Stimulated activated CD4-positive, alpha-beta T cell treated with anti-CD3 and anti-CD28 coated beads, TNF-alpha, amount 100 ng/mL, for 24 hours (primary cell): Measurements from ENCODE around the gene GJA4.
"Not testable (repeated sequence)": the region's sequence is repeated elsewhere in the genome, so short reads cannot be mapped to it uniquely, and the experiment has no call there.

Source experiments
- DNase-seq, 3 experiments: peaks; one replicate each; pipeline ENCODE4 v3.0.0-alpha.2; 2020; ENCODE audit warnings: low read depth in 3 of 3

GJA4 gene

DNA sequence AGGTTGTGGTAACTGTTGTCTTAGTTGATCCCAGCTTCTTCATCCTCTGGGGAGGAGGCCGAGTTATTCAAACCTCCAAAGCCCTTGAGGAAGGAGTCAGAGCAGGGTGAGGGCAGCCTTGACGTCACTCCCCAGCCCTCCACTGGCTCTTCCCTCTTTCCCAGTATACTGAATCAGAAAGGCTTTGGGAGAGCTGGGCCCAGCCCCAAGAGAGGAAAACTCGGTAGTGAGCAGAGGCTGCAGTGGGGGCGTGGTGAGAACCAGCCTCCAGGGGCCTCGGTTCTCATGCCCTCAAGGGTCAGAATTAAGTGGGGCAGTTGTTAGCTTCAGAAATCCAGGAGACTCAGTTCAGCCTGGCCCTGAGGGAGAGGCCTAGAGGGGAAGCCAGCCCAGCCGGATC is 1.8 kb upstream of the GJA4 start:
- no peak for DNase-seq

DNA sequence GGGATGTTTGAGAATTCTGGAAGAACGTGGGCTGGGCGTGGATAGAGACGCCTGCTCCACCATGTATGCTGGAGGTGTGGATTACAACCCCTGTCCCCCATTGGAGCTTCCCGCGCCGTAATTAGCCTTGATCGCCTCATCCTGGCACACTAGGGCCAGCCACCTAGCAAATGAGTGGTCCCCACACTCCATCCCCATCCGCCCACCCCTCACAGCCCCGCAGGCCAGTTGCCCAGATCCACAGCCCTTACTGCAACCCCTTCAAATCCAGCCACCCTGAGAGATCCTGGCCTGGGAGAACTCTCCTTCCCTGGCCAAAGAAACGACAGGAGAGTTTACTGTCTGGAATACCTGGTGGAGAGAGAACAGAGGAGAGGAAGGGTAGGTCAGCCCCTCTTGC is 375 bp upstream of the GJA4 start:
- DNase-seq: no peak

- no peak for DNase-seq
Observed at GRCh38 chr1:34794001-34794789, 1.4 kb downstream of the GJA4 start.

GRCh38 chr1:34794790-34795180 is 2.0 kb downstream of the GJA4 start:
- no peak for DNase-seq

DNA sequence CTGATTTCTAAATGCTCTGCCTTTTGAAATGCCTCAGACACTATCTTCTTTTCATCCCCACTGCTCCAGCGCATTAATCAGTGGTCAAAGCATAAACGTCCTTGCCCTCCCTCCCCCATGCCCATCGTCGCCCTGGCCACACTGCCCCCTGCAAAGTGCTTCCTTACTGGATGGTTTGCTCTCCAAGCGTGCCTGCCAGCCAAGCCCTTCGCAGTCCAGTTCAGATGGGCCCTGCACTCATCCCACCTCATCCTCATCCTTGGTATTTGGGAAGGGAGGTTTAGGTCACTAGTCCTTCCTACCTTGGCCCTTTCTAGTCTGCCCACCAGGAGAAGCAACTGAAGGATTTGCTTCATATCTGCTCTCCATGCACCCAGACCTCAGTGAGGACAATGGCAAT is 3.1 kb downstream of the GJA4 start:
- no peak for DNase-seq

- no peak for DNase-seq
Observed at GRCh38 chr1:34796990-34797389, 4.2 kb downstream of the GJA4 start.

GRCh38 chr1:34800214-34800613 is 7.4 kb downstream of the GJA4 start:
- DNase-seq: no peak

- DNase-seq: no peak
Observed at GRCh38 chr1:34803770-34804169, 11.0 kb downstream of the GJA4 start.

- no peak for DNase-seq
Observed at GRCh38 chr1:34806396-34806795, 13.6 kb downstream of the GJA4 start.

DNA sequence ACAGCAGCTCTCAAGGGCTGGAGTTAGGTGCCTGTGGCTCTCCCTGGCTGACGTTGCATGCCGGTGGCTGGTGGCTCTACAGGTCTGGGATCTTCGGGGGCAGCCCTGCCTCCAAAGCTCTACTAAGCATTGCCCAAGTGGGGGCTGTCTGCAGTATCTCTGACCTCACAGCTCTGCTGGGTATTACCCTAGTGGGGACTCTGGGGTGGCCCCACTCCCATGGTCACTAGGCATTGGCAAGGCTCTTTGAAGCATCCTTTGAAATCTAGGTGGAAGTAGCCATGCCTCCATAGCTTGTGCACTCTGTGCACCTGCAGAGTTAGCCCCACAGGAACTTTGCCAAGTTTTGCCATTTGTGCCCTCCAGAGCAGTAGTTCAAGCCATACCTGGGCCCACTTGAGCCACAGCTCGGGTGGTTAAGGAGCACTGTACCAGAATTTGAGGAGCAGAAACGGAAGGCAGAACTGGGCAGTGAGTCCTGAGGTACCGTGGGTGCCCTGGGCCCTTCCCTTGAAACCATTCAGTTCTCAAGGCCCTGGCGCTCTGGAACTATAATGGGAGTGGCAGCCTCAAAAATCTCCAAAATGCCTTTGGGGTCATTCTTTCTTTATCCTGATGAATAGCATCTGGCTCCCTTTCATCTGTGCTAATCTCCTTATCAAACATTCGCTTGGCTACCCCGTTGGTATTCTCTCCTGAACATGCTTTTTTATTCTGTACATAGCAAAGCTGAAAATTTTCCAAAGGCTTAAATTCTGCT is 15.4 kb downstream of the GJA4 start:
- no peak for DNase-seq

- DNase-seq: not testable (repeated sequence)
Observed at GRCh38 chr1:34810781-34811180, 18.0 kb downstream of the GJA4 start.

- no peak for DNase-seq
Observed at GRCh38 chr1:34816332-34816731, 23.5 kb downstream of the GJA4 start.

GRCh38 chr1:34816778-34817177 is 24.0 kb downstream of the GJA4 start:
- DNase-seq: no peak

GRCh38 chr1:34818862-34819261 is 26.1 kb downstream of the GJA4 start:
- not testable (repeated sequence) for DNase-seq

DNA sequence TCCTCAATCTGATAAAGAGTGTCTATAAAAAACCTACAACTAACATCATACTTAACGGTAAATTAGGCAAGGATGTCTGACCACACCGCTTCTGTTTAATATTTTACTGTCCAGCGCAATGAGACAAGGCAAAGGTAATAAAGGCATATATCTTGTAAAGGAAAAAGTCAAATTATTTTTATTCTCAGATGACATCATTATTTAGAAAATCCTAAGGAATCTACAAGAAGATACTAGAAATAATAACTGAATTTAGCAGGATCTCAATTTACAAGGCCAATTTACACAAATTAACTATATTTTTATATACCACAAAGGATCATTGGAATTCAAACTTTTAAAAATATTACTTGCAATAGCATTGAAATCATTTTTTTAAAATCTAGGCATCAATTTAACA is 29.4 kb downstream of the GJA4 start:
- no peak for DNase-seq

- no peak for DNase-seq
Observed at GRCh38 chr1:34824817-34825454, 32.1 kb downstream of the GJA4 start.

- DNase-seq: no peak
Observed at GRCh38 chr1:34825455-34826091, 32.8 kb downstream of the GJA4 start.

DNA sequence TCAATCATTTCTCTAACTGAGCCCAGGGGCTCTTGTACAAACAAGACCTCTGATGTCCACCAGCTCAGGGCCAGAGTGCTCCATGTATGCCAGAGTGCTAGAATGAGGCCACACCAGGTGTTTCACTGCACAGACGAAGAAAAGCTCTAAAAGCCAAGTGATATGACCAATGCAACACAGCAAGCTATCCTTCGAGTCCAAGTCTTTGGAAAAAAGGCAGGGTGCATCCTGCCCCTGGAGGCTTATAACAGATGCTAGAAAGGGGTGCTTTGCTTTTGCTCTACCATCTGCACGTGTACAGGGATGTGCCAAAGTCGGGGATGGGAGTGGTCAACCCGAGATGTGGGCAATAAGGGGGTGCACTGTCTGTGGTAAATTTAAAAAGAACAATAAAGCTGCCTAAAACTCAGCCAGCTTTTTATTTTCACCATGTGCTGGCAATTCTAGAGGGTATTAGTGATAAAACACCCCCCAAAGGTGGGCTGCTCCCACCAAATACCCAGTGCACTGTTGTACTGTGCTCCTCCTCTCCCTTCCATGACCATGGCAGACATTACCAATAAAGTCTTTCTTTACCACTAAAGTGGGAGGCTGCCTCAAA is 34.6 kb downstream of the GJA4 start:
- DNase-seq: no peak

GRCh38 chr1:34828611-34829010 is 35.8 kb downstream of the GJA4 start:
- no peak for DNase-seq

GRCh38 chr1:34829250-34829649 is 36.5 kb downstream of the GJA4 start:
- no peak for DNase-seq

- DNase-seq: no peak
Observed at GRCh38 chr1:34831721-34832246, 39.0 kb downstream of the GJA4 start.

DNA sequence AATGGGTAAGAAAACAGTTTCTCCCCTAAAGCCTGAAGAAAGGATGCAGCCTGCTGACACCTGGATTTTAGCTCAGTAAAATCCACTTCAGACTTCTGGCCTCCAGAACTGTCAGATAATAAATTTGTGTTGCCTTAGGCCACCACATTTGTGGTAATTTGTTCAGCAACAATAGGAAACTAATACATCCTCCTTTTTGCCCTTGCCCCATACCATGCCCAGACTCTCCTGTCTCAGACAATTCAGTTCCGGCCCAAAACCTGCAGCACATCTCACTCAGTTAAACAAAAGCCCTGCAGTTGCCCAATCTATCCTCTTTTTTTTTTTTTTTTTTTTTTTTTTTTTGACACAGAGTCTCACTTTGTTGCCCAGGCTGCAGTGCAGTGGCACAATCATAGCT is 40.9 kb downstream of the GJA4 start:
- no peak for DNase-seq
